ENCODE measurements around the gene MS4A8. TPM values are rescaled to one million over a fixed set of nuclear protein-coding genes. Genes with fewer than 3 reads are reported as not detected.

The MS4A8 gene
- total and polyA plus RNA-seq, 2 donors (not counting 1 experiment from before 2014, with no cell fraction given): not detected

GRCh38 chr11:60761436-60762190 is 62.2 kb downstream of the MS4A8 start:
- ChIA-PET POLR2A (no interaction called here), CTCF (interaction anchor here (1.4 to 6.5 kb wide), 4 partner anchors 15 to 496 kb away, joined by 3 to 102 read pairs (median 15); no protein-coding TSS in a partner anchor)
- intact Hi-C loops (cut with micrococcal nuclease): loop anchor here (5.0 kb wide), 1 partner anchor 494 kb away; no protein-coding TSS in a partner anchor
- Mint-ChIP-seq H3K27me3 (peaks cover 26% of the 10 kb centered on the region), H3K9me3 (ENCODE audit: insufficient read depth) (no peaks in the 10 kb centered on the region), H3K27ac (no peak overlapping the region), H3K4me3 (peak overlapping the region; percentile 43), H3K4me1 (peaks cover 50% of the 10 kb centered on the region)
- Histone ChIP-seq H4K20me1 (ENCODE audit: control insufficient read depth, insufficient read depth, low read length, poor library complexity, severe bottlenecking) (no peaks in the 10 kb centered on the region), H3K79me2 (ENCODE audit: control insufficient read depth, insufficient read depth, low read length) (no peaks in the 10 kb centered on the region), H3K27ac (ENCODE audit: low read length in 2 of 2) (no peak overlapping the region), H3K27me3 (replicated peaks in 1 of 4; ENCODE audit: control extremely low read depth in 1 of 4, control insufficient read depth in 3 of 4, insufficient read depth in 4 of 4, low read length in 3 of 4) (peaks cover 0 to 14% (median 1%) of the 10 kb centered on the region in 4 experiments), H3K4me1 (ENCODE audit: control insufficient read depth in 2 of 2, insufficient read depth in 2 of 2, low read length in 2 of 2) (peaks cover 25 to 30% of the 10 kb centered on the region in 2 donors), H3K9me3 (ENCODE audit: control extremely low read depth in 1 of 3, control insufficient read depth in 2 of 3, insufficient read depth in 1 of 3, low read length in 2 of 3) (no peaks in the 10 kb centered on the region), H3K4me3 (ENCODE audit: control extremely low read depth in 1 of 5, extremely low read depth in 1 of 5, insufficient read depth in 1 of 5, low read depth in 2 of 5, low read length in 4 of 5) (no peak overlapping the region), H3K4me2 (replicated peaks; ENCODE audit: low read depth, low read length, poor library complexity, severe bottlenecking) (no peak overlapping the region), H3K36me3 (replicated peaks in 1 of 2; ENCODE audit: control extremely low read depth in 1 of 2, control insufficient read depth in 1 of 2, extremely low read depth in 1 of 2, insufficient read depth in 2 of 2, low read length in 1 of 2) (no peaks in the 10 kb centered on the region), H2AFZ (ENCODE audit: insufficient read depth, low read depth, low read length, poor library complexity, severe bottlenecking) (no peak overlapping the region), H3K9ac (ENCODE audit: low read length) (no peak overlapping the region)
- 100% methylated on average over 1 of the region's 4 CpGs for WGBS (ENCODE audit: insufficient coverage)
- TF ChIP-seq CTCF (IDR thresholded peaks at IDR 0.05) (no peak), EZH2 (IDR thresholded peaks at IDR 0.05; ENCODE audit: borderline replicate concordance, insufficient read depth, low read depth, low read length, poor library complexity, severe bottlenecking) (no peak)
- ATAC-seq (ENCODE audit: low read depth) (no peak), DNase-seq (peak; percentile 41)

All from B cell (primary cell).